PFSK-1 (cell line): Measurements from ENCODE around the gene F2R.

Experiments
- FOXP2 ChIP-seq: optimal IDR thresholded peaks from 2 replicates; pipeline ENCODE3; 2011; ENCODE audit warnings: borderline replicate concordance, control low read depth, inconsistent platforms; ENCODE audit not compliant: insufficient read depth; ENCODE audit errors: extremely low read length, extremely low read depth
- POLR2AphosphoS5 ChIP-seq: IDR thresholded peaks from 2 replicates; pipeline ENCODE4 v1.6.1; 2012; ENCODE audit warnings: low read depth, mild to moderate bottlenecking, control low read depth, low read length, moderate library complexity
- SIN3A ChIP-seq: IDR thresholded peaks from 2 replicates; pipeline ENCODE4 v1.6.1; 2012; ENCODE audit warnings: mild to moderate bottlenecking, low read length, moderate library complexity, borderline replicate concordance; ENCODE audit not compliant: insufficient read depth
- TAF1 ChIP-seq: IDR thresholded peaks from 2 replicates; pipeline ENCODE4 v1.6.1; 2012; ENCODE audit warnings: low read length, control low read depth, borderline replicate concordance; ENCODE audit not compliant: insufficient read depth
- TF ChIP-seq, protein P1 (sequence below), 2 experiments: IDR thresholded peaks; 2 replicates each; pipeline versions ENCODE4 v1.6.1 to v1.8.0; 2011 to 2012; ENCODE audit warnings: low read depth in 2 of 2, low read length in 2 of 2, control low read depth in 1 of 2, inconsistent platforms in 1 of 2, mild to moderate bottlenecking in 1 of 2, moderate library complexity in 1 of 2; ENCODE audit not compliant: insufficient read depth in 1 of 2

DNA sequence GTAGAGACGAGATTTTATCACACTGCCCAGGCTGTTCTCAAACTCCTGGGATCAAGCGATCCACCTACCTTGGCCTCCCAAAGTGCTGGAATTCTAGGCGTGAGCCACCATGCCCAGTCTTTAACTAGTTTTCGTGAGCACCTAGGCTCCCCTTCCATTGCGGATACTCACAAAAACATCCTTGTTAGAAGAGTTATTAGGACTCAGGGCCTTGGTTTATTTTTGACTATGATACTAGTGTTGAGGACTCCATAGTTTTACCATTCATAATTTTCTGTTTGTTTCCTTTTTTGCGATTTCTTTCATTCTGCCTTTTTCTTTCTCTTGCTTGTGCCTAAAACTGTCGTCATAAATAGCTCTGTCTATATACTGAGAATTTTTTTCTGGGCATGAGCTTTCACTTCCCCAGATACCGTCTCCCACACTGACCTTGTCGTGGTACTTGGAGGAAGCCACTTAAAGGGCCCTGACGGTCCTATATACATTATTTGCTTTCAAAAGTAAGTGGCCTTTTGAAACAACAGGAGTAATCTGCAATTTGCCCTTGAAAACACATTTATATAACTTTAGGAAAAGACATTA is 5.2 kb downstream of the F2R start:
- no peak for TF ChIP-seq SIN3A
- no peak for TF ChIP-seq POLR2AphosphoS5
- TF ChIP-seq, protein P1, sequence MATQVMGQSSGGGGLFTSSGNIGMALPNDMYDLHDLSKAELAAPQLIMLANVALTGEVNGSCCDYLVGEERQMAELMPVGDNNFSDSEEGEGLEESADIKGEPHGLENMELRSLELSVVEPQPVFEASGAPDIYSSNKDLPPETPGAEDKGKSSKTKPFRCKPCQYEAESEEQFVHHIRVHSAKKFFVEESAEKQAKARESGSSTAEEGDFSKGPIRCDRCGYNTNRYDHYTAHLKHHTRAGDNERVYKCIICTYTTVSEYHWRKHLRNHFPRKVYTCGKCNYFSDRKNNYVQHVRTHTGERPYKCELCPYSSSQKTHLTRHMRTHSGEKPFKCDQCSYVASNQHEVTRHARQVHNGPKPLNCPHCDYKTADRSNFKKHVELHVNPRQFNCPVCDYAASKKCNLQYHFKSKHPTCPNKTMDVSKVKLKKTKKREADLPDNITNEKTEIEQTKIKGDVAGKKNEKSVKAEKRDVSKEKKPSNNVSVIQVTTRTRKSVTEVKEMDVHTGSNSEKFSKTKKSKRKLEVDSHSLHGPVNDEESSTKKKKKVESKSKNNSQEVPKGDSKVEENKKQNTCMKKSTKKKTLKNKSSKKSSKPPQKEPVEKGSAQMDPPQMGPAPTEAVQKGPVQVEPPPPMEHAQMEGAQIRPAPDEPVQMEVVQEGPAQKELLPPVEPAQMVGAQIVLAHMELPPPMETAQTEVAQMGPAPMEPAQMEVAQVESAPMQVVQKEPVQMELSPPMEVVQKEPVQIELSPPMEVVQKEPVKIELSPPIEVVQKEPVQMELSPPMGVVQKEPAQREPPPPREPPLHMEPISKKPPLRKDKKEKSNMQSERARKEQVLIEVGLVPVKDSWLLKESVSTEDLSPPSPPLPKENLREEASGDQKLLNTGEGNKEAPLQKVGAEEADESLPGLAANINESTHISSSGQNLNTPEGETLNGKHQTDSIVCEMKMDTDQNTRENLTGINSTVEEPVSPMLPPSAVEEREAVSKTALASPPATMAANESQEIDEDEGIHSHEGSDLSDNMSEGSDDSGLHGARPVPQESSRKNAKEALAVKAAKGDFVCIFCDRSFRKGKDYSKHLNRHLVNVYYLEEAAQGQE (IDR thresholded peaks at IDR 0.05; ENCODE audit: insufficient read depth in 1 of 2, low read depth in 2 of 2, low read length in 2 of 2) = no peak
- TF ChIP-seq TAF1 = no peak
- no peak for TF ChIP-seq FOXP2
